Keratinocyte (primary cell): ENCODE results near the gene MLXIP.

Experiments used
- EZH2 ChIP-seq: IDR thresholded peaks from one replicate; pipeline ENCODE4 v1.6.1; 2012; ENCODE audit warnings: inconsistent platforms, mild to moderate bottlenecking, low read length, moderate library complexity
- TF ChIP-seq, protein P1 (sequence below), 3 experiments: IDR thresholded peaks in 1 of 3; conservative IDR thresholded peaks in 1 of 3; optimal IDR thresholded peaks in 1 of 3; 2 replicates in 2 of 3; 3 replicates in 1 of 3; pipeline versions ENCODE3 to v1.5.1; 2011; ENCODE audit warnings: low read length in 3 of 3, mild to moderate bottlenecking in 3 of 3, moderate library complexity in 2 of 3, control low read depth in 1 of 3, inconsistent platforms in 1 of 3; ENCODE audit not compliant: insufficient read depth in 2 of 3; ENCODE audit errors: extremely low read depth in 1 of 3

DNA sequence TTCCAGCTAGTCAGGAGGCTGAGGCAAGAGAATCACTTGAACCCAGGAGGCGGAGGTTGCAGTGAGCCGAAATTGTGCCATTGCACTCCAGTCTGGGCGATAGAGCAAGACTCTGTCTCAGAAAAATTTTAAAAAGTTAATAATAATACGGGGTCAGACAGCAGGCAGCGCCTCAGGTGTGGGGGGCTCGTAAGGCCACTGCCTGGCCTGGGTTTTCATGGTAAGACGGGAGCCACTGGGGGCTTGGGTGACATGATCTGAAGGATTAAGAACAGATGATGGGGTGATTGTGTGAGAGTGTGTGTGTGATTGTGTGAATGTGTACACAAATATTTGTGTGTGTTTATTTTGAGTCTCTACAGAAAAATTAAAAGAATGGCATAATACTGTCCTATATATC is 33.3 kb upstream of the MLXIP start:
- TF ChIP-seq, protein P1, sequence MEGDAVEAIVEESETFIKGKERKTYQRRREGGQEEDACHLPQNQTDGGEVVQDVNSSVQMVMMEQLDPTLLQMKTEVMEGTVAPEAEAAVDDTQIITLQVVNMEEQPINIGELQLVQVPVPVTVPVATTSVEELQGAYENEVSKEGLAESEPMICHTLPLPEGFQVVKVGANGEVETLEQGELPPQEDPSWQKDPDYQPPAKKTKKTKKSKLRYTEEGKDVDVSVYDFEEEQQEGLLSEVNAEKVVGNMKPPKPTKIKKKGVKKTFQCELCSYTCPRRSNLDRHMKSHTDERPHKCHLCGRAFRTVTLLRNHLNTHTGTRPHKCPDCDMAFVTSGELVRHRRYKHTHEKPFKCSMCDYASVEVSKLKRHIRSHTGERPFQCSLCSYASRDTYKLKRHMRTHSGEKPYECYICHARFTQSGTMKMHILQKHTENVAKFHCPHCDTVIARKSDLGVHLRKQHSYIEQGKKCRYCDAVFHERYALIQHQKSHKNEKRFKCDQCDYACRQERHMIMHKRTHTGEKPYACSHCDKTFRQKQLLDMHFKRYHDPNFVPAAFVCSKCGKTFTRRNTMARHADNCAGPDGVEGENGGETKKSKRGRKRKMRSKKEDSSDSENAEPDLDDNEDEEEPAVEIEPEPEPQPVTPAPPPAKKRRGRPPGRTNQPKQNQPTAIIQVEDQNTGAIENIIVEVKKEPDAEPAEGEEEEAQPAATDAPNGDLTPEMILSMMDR (optimal IDR thresholded peaks at IDR 0.05 in 1 of 3, IDR thresholded peaks at IDR 0.05 in 1 of 3, conservative IDR thresholded peaks at IDR 0.05 in 1 of 3; ENCODE audit: extremely low read depth in 1 of 3, insufficient read depth in 2 of 3, low read length in 3 of 3): no peak
- TF ChIP-seq EZH2: no peak
